GM12801 (cell line): ENCODE results near the gene ACTA2.

Source experiments
- TF ChIP-seq, protein P1 (sequence below): IDR thresholded peaks from one replicate; pipeline ENCODE4 v1.5.1; 2011; ENCODE audit warnings: control low read depth; ENCODE audit not compliant: insufficient read length; ENCODE audit errors: extremely low read depth

The ACTA2 gene

DNA sequence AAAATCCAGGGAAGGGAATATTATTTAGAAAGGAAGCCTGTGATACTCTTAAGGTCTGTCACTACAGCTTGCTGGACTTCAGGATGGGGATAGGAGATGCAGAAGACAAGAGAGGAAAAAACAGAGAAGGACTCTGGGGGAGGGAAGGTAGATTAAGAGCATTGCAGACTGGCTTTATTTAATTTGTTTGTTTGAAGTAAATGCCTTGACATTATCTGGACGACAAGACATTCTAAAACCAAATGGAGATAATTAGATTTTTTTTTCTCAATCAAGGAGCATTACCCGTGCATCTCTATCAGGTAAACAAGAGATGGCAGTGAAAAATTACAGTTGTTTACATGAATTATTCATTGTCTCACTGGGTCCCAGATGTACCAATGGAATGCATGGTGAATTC is 24.3 kb downstream of the ACTA2 start:
- TF ChIP-seq, protein P1, sequence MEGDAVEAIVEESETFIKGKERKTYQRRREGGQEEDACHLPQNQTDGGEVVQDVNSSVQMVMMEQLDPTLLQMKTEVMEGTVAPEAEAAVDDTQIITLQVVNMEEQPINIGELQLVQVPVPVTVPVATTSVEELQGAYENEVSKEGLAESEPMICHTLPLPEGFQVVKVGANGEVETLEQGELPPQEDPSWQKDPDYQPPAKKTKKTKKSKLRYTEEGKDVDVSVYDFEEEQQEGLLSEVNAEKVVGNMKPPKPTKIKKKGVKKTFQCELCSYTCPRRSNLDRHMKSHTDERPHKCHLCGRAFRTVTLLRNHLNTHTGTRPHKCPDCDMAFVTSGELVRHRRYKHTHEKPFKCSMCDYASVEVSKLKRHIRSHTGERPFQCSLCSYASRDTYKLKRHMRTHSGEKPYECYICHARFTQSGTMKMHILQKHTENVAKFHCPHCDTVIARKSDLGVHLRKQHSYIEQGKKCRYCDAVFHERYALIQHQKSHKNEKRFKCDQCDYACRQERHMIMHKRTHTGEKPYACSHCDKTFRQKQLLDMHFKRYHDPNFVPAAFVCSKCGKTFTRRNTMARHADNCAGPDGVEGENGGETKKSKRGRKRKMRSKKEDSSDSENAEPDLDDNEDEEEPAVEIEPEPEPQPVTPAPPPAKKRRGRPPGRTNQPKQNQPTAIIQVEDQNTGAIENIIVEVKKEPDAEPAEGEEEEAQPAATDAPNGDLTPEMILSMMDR, result no peak

DNA sequence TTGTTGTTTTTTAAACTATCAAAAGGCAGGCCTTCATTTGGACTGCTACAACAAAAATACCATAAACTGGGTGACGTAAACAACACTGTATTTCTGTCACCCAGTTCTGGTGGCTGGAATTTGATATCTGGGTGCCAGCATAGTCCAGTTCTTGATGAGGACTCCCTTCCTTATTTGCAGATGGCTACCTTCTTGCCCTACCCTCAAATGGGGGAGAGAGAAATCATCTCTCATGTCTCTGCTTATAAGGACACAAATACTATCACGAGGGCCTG is 25.2 kb downstream of the ACTA2 start:
- TF ChIP-seq, protein P1, result no peak

DNA sequence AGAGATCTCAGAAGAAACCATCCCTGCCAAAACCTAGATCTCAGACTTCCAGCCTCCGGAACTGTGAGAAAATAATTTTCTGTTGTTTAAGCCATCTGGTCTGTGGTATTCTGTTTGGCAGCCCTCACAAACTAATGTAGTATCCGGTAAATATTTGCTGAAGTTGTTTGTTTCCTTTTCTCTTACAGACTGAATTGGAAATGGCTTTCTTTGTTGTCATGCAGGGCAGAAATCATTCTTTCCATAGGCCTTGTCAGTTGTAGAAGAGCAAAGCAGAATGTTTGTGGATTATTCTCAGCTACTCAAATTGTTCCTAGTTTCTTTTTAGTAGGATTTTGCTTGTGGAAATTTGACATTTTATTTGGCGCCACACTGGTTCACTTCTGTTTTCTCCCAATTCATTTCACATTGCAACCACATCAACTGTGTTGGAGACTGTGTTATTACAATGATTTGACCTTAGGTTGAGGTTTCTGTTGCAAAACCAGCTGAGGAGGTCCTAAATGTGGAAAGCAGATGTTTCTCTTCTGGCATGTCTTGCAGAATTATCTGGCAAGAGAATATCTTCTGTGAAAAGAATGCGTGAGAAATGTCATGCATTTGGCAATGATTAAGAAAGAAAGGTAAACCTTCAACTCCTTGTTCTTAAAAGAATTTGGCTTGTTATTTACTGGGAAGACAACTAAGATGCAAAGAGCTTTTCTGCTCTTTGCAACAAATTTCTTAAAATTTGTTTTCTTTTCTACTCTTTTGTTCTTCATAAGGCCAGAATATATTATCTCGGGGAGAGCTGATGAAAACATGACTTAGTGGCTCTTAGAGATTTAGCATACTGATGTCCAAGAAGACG is 25.8 kb downstream of the ACTA2 start:
- TF ChIP-seq, protein P1, result no peak

DNA sequence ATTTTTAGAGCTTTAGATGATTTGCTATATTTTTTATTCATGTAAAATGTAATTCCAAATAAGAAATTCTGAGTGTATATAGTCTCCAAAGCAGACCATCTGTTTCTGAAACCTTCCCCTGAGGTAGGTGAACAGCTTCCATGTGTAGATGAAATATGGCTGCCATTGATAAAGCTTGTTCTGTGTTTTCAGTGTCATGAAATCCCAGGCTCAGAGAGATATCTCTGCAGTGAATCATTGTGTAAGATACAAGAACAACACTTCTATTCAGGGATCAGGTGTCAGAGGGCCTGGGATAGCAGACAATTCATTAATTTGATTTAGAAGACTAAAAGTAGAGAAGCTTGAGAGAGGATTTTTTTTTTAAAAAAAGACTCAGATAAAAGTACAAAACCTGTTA is 29.1 kb downstream of the ACTA2 start:
- TF ChIP-seq, protein P1, result no peak

DNA sequence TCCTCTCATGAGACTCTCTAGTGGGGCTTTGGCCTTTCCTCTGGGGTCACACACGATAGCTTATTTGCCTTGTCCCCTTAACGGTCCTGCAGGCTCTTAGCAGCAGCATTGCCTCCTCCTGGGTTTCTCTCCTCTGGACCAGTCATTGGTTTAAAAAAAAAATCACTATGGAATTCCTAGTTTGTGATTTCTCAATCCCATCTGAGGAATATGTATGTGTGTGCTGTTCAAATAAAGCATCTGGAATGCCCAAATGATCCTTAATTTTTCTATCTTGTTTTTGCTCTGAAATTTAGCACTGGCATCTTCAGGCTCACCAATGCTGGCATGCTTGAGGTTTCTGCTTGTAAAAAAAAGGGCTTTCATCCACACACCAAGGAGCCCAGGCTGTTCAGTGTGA is 30.5 kb downstream of the ACTA2 start:
- TF ChIP-seq, protein P1, result no peak

DNA sequence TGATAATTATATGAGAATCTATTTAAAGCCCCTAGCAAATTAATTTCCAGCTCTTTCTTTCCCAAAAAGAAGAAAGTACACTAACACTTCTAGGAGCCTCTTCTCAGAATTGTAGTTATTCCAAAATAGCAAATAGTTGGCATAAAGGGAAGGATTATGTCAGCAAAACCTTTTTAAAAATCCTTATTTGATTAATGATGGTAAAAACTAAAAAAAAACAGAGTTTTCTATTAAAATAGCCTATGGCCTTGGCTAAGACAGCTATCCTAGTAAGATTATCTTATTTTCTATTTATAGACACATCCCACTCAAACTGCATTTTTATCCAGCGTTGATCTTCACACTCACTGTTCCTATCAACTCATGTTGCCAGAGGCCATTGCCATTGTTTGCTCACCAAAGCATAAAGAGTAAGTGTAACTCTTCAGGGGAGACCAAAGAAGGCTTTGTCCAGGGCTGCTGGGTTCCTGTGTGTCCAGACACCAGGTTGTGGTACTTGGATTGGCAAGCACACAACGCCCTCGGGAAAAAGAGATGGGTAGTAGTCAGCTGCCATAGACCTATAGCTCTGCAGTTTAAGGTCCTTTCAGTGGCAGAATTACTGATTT is 31.5 kb downstream of the ACTA2 start:
- TF ChIP-seq, protein P1, result no peak

DNA sequence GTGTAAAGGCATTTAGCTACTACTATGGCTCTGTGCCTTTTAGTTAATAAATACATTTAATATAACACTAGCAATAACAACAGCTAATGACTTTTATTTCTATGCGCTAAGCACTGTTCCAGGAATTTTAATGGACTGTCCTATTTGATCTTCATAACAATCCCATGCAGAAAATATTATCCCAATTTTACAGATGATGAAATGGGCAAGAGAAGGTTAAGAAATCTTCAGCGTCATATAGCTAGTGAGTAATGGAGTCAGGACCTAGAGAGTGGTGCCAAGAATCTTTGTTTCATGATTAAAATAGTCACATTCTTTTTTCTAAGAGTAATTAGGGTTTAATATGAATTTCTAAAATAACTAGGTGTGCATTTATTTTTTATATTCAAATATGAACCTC is 32.4 kb downstream of the ACTA2 start:
- TF ChIP-seq, protein P1, result no peak
